Stimulated activated CD4-positive, alpha-beta T cell treated with anti-CD3 and anti-CD28 coated beads, Interleukin-4, amount 100 ng/mL, for 1 hour (primary cell): ENCODE measurements around the gene HIBCH.
"Not testable (repeated sequence)": the region's sequence is repeated elsewhere in the genome, so short reads cannot be mapped to it uniquely, and the experiment has no call there.

Experiments used
- DNase-seq: peaks from one replicate; pipeline ENCODE4 v3.0.0-alpha.2; 2020

The HIBCH gene

GRCh38 chr2:190302052-190302451, 17.6 kb downstream of the HIBCH start:
- DNase-seq, result no peak

- no peak for DNase-seq
Measured at GRCh38 chr2:190301032-190301431, 18.6 kb downstream of the HIBCH start.

- not testable (repeated sequence) for DNase-seq
Measured at GRCh38 chr2:190297880-190298279, 21.7 kb downstream of the HIBCH start.

GRCh38 chr2:190283783-190284182, 35.8 kb downstream of the HIBCH start:
- DNase-seq, result no peak

- no peak for DNase-seq
Measured at GRCh38 chr2:190280565-190281350, 38.9 kb downstream of the HIBCH start.

- DNase-seq, result not testable (repeated sequence)
Measured at GRCh38 chr2:190279256-190280134, 40.1 kb downstream of the HIBCH start.

- no peak for DNase-seq
Measured at GRCh38 chr2:190277234-190278112, 42.2 kb downstream of the HIBCH start.

GRCh38 chr2:190272457-190272842, 47.2 kb downstream of the HIBCH start:
- DNase-seq, result no peak

- no peak for DNase-seq
Measured at GRCh38 chr2:190271783-190272456, 47.7 kb downstream of the HIBCH start.

- no peak for DNase-seq
Measured at GRCh38 chr2:190270298-190270697, 49.3 kb downstream of the HIBCH start.

GRCh38 chr2:190269699-190270098, 49.9 kb downstream of the HIBCH start:
- DNase-seq, result not testable (repeated sequence)

GRCh38 chr2:190267302-190267701, 52.3 kb downstream of the HIBCH start:
- DNase-seq, result no peak

- no peak for DNase-seq
Measured at GRCh38 chr2:190266314-190266713, 53.3 kb downstream of the HIBCH start.

GRCh38 chr2:190261851-190262250, 57.8 kb downstream of the HIBCH start:
- no peak for DNase-seq

GRCh38 chr2:190256087-190256486, 63.5 kb downstream of the HIBCH start:
- no peak for DNase-seq

- no peak for DNase-seq
Measured at GRCh38 chr2:190255676-190256075, 64.0 kb downstream of the HIBCH start.

GRCh38 chr2:190254063-190254850, 65.4 kb downstream of the HIBCH start:
- no peak for DNase-seq

GRCh38 chr2:190250421-190250820, 69.2 kb downstream of the HIBCH start:
- no peak for DNase-seq

- no peak for DNase-seq
Measured at GRCh38 chr2:190235551-190236075, 84.0 kb downstream of the HIBCH start.

- DNase-seq, result no peak
Measured at GRCh38 chr2:190235101-190235500, 84.5 kb downstream of the HIBCH start.

GRCh38 chr2:190223989-190224388, 95.6 kb downstream of the HIBCH start:
- DNase-seq, result not testable (repeated sequence)
